Naive B cell (primary cell): ENCODE data around the gene AKAP10. TPM values are rescaled to one million over a fixed set of nuclear protein-coding genes. Genes with fewer than 3 reads are reported as not detected.
"Not testable (repeated sequence)": the region's sequence is repeated elsewhere in the genome, so short reads cannot be mapped to it uniquely, and the experiment has no call there.

Experiments used
- ATAC-seq, 2 donors: fragments of 150-1000 bp; cut with Tn5 transposase; 2 replicates each; pipeline ENCODE4 v1.10.0; 2021; ENCODE audit warnings: low read depth in 2 of 2, mild to moderate bottlenecking in 2 of 2, moderate library complexity in 2 of 2
- DNase-seq: peaks from one replicate; pipeline ENCODE4 v3.0.0; 2022
- H3K27ac Mint-ChIP-seq, 6 donors: one replicate each; pipeline ENCODE4 v1.8.0; 2020 to 2022; ENCODE audit warnings: mild to moderate bottlenecking in 6 of 6, mixed read lengths in 6 of 6, moderate library complexity in 5 of 6, inconsistent platforms in 2 of 6
- H3K27me3 Mint-ChIP-seq, 3 donors: one replicate each; pipeline ENCODE4 v1.8.0; 2021 to 2022; ENCODE audit warnings: mixed read lengths in 3 of 3, mild to moderate bottlenecking in 1 of 3
- H3K36me3 Mint-ChIP-seq, 2 donors: one replicate each; pipeline ENCODE4 v1.8.0; 2020 to 2022; ENCODE audit warnings: mixed read lengths in 2 of 2, inconsistent platforms in 1 of 2, mild to moderate bottlenecking in 1 of 2
- H3K4me1 Mint-ChIP-seq, 3 donors: one replicate each; pipeline ENCODE4 v1.8.0; 2020 to 2022; ENCODE audit warnings: mixed read lengths in 3 of 3, inconsistent platforms in 1 of 3, mild to moderate bottlenecking in 1 of 3, moderate library complexity in 1 of 3
- H3K4me3 Mint-ChIP-seq, 8 donors: one replicate each; pipeline ENCODE4 v1.8.0; 2020 to 2022; ENCODE audit warnings: mild to moderate bottlenecking in 8 of 8, mixed read lengths in 8 of 8, moderate library complexity in 8 of 8, inconsistent platforms in 2 of 8
- H3K9me3 Mint-ChIP-seq, 7 donors: one replicate each; pipeline ENCODE4 v1.8.0; 2020 to 2022; ENCODE audit warnings: mixed read lengths in 7 of 7, mild to moderate bottlenecking in 5 of 7, inconsistent platforms in 2 of 7, moderate library complexity in 1 of 7
- polyA plus RNA-seq, 6 donors: library from polyadenylated mRNA; unstranded; fragments of 300-500 nt; fragmentation: Illumina TruSeq; gene quantifications; one replicate each; pipeline ENCODE4 v1.2.3, GENCODE V29; 2021; ENCODE audit warnings: low read depth in 6 of 6

The AKAP10 gene, protein sequence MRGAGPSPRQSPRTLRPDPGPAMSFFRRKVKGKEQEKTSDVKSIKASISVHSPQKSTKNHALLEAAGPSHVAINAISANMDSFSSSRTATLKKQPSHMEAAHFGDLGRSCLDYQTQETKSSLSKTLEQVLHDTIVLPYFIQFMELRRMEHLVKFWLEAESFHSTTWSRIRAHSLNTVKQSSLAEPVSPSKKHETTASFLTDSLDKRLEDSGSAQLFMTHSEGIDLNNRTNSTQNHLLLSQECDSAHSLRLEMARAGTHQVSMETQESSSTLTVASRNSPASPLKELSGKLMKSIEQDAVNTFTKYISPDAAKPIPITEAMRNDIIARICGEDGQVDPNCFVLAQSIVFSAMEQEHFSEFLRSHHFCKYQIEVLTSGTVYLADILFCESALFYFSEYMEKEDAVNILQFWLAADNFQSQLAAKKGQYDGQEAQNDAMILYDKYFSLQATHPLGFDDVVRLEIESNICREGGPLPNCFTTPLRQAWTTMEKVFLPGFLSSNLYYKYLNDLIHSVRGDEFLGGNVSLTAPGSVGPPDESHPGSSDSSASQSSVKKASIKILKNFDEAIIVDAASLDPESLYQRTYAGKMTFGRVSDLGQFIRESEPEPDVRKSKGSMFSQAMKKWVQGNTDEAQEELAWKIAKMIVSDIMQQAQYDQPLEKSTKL
- 10 to 100 TPM; 17.5 to 46.4 (median 22.5) TPM for polyA plus RNA-seq

DNA sequence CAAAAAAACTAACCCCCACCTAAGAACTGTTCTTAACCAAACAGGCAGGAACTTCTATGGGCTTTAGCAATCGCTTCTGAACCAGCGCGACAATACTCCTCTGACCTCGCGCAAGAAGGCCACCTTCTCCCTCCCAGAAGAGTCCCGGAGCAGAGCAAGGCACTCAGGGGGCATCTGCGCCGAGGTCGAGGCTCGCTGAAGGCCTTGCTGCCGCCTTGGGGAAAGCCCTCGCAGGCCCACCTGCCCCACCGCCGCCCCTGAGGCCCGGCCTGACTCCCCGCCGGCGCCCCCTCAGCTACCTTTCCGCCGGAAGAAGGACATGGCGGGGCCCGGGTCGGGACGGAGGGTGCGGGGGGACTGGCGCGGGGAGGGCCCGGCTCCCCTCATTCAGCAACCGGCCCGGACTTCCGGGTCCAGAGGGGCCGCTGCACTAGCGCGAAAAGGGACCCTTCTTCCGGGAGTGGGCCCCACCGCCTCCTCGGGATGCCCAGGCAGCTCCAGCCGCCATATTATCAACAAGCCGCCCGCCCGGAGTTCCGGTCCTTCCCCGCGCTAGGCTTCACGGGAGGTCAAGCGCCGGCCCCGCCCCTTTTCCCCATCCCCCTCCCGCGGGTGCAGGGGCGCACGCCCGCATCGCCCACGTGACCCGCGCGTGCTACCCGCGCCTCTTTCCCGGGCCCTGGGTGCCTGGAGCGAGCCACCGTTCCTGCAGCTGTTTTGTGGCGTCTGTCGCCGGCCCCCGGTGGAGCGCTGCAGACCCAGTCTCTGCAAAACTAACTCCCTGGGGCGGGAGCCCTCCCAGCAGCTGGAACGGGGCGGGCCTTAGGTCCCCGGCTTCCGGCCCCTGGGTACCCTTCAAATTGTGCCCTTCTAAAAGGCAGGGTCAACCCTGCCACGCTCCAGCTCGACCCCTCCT, at the start of gene AKAP10:
TSS of gene AKAP10 (minus strand) at position 536 of the 916 bp plus-strand sequence. CDS start at position 387, 149 bp downstream.
- DNase-seq (peak; percentile 92), ATAC-seq (peak; percentile 81 to 83)
- Mint-ChIP-seq H3K9me3 (no peaks in the 10 kb centered on the region), H3K4me1 (peaks cover 28 to 47% (median 41%) of the 10 kb centered on the region in 3 donors), H3K36me3 (peaks cover 0 to 6% of the 10 kb centered on the region in 2 donors), H3K4me3 (peak within 1 kb of the TSS; percentile 94 to 100 (median 99)), H3K27me3 (no peaks in the 10 kb centered on the region), H3K27ac (peak within 1 kb of the TSS; percentile 97 to 100 (median 98))

DNA sequence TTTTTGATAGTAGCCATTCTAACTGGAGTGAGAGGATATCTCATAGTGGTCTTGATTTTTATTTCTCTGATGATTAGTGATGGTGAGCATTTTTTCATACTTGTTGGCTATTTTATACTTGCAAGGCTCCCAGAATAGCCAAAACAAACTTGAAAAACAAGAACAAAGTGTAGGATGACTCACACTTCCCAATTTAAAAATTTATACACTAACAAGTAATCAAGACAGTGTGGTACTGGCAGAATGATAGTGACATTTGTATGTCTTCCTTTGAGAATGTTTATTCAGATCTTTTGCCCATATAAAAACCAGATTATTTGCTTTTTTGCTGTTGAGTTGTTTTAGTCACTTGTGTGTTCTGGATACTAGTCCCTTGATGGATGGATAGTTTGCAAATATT, 49.3 kb upstream of the AKAP10 start:
- peaks cover 12 to 24% (median 24%) of the 10 kb centered on the region in 3 donors for H3K27me3 Mint-ChIP-seq
- peaks cover 0 to 6% (median 0%) of the 10 kb centered on the region in 3 donors for H3K4me1 Mint-ChIP-seq
- ATAC-seq (no peak), DNase-seq (no peak)
- H3K36me3 Mint-ChIP-seq: no peaks in the 10 kb centered on the region
- H3K27ac Mint-ChIP-seq: no peak overlapping the region
- H3K4me3 Mint-ChIP-seq: no peak overlapping the region
- peaks cover 0 to 9% (median 3%) of the 10 kb centered on the region in 7 donors for H3K9me3 Mint-ChIP-seq

DNA sequence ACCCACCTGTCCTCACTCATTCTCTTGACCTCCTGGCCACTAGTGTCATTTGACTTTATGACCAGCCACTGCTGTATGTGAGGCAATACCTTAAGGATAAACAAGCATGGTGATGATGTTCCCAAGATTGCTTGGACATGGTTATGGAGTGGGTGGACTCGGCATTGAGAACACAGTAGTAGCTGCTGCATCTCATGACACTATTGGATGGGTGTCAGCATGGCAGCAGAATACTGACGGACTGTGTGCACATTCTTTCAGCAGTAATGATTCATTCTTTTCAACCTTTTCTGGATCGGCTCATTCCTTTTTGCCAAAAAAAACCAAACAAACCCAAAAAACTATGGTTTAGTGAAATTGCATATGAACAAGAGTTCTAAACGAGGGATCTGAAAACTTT, 45.1 kb upstream of the AKAP10 start:
- Mint-ChIP-seq H3K27ac (no peak overlapping the region), H3K27me3 (peaks cover 21 to 37% (median 28%) of the 10 kb centered on the region in 3 donors), H3K36me3 (peaks cover 0 to 5% of the 10 kb centered on the region in 2 donors), H3K9me3 (peaks cover 0 to 4% (median 0%) of the 10 kb centered on the region in 7 donors), H3K4me3 (no peak overlapping the region), H3K4me1 (no peaks in the 10 kb centered on the region)
- ATAC-seq (no peak), DNase-seq (no peak)

DNA sequence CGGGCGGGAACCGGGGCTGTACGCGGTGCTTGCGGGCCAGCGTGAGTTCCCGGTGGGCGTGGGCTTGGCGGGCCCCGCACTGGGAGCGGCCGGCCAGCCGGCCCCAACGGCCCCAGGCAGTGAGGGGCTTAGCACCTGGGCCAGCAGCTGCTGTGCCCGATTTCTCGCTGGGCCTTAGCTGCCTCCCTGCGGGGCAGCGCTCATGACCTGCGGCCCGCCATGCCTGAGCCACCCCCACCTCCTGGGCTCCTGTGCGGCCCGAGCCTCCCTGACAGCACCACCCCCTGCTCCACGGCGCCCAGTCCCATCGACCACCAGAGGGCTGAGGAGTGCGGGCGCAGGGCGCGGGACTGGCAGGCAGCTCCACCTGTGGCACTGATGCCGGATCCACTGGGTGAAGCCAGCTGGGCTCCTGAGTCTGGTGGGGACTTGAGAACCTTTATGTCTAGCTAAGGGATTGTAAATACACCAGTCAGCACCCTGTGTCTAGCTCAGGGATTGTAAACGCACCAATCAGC, 38.9 kb upstream of the AKAP10 start:
- H3K36me3 Mint-ChIP-seq: peaks cover 0 to 10% of the 10 kb centered on the region in 2 donors
- H3K27ac Mint-ChIP-seq, H3K4me1 Mint-ChIP-seq, H3K9me3 Mint-ChIP-seq, ATAC-seq, H3K4me3 Mint-ChIP-seq, DNase-seq: not testable (repeated sequence)
- peaks cover 45 to 56% (median 49%) of the 10 kb centered on the region in 3 donors for H3K27me3 Mint-ChIP-seq

DNA sequence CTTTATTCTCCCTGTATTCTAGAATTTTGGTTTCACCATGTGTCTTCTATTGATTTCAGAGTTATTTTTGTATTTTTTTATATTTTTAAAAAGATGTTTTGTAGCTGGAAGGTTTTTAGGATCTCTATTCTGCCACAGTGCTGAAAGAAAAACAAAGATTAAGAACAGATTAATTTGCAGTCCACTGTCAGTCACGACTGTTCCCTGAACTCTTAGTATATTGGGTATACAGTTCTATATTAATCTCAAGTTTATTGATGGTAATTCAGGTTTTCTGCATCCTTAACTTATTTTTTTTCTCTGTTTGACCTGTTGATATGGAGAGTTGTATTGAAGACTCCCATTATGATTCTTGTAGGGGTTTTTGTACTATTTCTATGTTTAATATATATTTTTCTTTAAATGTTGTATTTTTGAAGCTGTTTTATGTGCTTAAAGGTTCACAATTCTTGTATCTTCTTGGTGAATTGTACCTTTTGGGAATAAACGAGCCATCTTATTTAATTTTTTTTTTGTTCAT, 34.4 kb upstream of the AKAP10 start:
- Mint-ChIP-seq H3K27ac (no peak overlapping the region), H3K4me3 (peak overlapping the region in 1 of 8 donors; percentile 50), H3K9me3 (peaks cover 0 to 2% (median 0%) of the 10 kb centered on the region in 7 donors), H3K36me3 (no peaks in the 10 kb centered on the region), H3K4me1 (peaks cover 7 to 10% (median 8%) of the 10 kb centered on the region in 3 donors), H3K27me3 (peaks cover 53 to 65% (median 60%) of the 10 kb centered on the region in 3 donors)
- ATAC-seq: no peak
- no peak for DNase-seq

DNA sequence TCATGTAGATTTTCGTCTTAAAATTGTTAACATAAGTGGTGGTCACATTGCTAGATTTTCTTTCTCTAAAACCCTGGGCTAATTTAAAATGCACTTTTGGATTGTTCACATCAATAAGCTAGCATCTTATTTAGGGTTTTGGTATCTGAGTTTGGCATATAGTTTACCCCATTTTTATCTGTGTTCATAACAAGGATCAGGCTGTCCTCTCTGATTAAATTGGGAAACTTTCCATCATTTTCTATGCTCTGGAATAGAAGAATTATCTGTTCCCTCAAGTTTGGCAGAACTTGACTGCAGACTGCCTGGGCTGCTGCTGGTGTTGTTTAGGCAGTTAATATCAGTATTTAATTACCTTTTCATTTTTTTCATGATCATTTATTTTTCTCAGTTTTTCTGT, 33.3 kb upstream of the AKAP10 start:
- Mint-ChIP-seq H3K9me3 (peaks cover 0 to 2% (median 0%) of the 10 kb centered on the region in 7 donors), H3K4me1 (peaks cover 7 to 10% (median 8%) of the 10 kb centered on the region in 3 donors), H3K4me3 (peak overlapping the region in 5 of 8 donors; percentile 40 to 95 (median 78)), H3K36me3 (no peaks in the 10 kb centered on the region), H3K27me3 (peaks cover 56 to 73% (median 70%) of the 10 kb centered on the region in 3 donors), H3K27ac (no peak overlapping the region)
- ATAC-seq (no peak), DNase-seq (no peak)

DNA sequence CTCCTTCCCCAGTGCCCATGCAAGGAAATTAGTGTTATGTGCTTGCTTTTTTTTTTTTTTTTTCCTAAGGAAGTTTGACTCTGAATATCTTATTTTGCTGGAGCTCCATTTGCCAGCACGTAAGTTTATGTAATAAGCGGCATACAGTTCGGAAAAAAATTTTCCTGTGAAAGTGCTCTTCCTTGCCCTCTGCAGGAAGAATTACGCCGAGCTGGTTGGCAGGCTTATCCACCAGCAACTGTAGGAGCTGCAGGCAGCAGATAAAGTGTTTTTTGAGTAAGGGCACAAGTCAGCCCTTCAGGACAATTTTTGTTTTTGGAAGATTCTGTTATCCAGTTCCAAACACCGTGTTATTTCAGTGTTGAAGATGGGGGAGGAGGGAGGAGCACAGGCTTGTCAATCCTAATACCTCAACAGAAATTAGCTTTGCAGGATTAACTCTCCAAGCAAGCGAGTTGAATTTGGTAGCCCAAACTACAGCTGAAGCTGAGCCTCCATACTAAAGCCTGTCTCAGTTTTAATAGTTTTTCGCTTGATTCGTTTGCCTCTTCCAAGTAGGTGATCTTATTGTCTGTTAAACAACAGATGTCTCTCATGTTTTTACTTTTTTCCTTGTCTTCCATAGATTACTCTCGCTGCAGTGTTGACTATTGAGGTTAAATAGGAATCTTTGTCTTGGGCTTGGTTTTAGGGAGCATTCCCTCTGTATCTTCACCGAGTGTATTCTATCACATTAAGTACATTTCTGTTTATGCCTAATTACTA, 32.7 kb upstream of the AKAP10 start:
- peaks cover 59 to 74% (median 73%) of the 10 kb centered on the region in 3 donors for H3K27me3 Mint-ChIP-seq
- DNase-seq (no peak), ATAC-seq (no peak)
- peak overlapping the region in 2 of 6 donors; percentile 11 to 55 for H3K27ac Mint-ChIP-seq
- H3K4me3 Mint-ChIP-seq: peak overlapping the region; percentile 40 to 95 (median 80)
- no peaks in the 10 kb centered on the region for H3K36me3 Mint-ChIP-seq
- peaks cover 7 to 10% (median 8%) of the 10 kb centered on the region in 3 donors for H3K4me1 Mint-ChIP-seq
- peaks cover 0 to 2% (median 0%) of the 10 kb centered on the region in 7 donors for H3K9me3 Mint-ChIP-seq

DNA sequence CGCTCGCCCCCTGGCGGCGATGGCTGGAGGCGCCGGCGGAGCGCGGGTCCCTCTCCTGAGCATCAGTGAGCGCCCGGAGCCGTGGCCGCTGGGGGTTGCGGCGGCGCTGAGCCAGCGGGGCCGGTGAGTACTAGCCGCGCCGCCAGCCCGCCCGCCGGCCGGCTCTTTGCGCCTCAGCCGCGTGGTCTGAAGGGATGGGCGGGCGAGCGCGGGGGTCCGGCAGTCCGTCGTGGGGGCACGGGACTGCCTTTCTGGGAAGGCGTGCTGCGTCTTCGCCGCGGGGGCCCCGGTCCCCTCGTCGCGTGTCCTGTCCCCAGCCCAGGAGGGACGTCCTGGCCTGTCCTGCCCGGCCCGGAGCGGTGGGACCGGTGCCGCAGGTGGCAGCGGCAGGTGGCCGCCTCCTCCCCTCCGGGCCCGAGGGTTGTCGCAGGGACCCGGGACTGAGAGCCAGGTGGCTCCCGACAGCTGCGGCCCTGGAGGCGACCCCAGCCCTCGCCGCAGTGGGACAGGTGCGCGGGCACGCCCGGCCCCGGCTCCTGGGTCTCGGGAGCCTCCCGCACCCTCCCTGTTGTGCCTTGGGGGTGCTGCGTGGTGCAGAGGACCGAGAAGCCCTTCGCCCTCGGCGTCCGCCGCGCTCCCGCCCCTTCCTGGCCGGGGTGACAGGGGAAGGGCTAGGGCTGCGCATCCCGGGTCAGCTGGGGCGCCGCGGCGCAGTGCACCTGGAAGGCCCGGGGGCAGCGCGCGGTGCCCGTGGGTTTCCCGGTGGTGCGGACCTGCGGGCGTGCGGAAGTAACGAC, 31.9 kb upstream of the AKAP10 start, which contains the start of gene SPECC1:
TSS of gene SPECC1 (plus strand) at position 58 of the 797 bp plus-strand sequence. CDS start 87,293 bp downstream, outside the sequence.
- Mint-ChIP-seq H3K27me3 (peaks cover 59 to 77% (median 74%) of the 10 kb centered on the region in 3 donors), H3K9me3 (peaks cover 0 to 2% (median 0%) of the 10 kb centered on the region in 7 donors), H3K4me1 (peaks cover 7 to 10% (median 8%) of the 10 kb centered on the region in 3 donors), H3K4me3 (peak within 1 kb of the TSS; percentile 78 to 96 (median 92)), H3K27ac (peak within 1 kb of the TSS in 3 of 6 donors; percentile 11 to 55 (median 30)), H3K36me3 (no peaks in the 10 kb centered on the region)
- DNase-seq (peak; percentile 88), ATAC-seq (peak; percentile 97 to 98)

DNA sequence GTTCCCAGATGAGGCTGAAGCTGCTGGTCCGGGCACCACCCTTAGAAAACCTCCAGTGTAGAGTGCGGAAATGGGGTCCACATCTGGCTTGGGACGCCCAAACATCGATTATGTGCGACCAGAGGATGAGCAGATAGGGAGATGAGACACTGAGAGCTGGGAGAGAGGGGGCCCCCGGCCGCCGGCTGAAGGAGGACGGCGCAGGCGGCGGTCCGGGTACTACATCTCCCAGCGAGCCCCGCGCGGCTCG, 31.3 kb upstream of the AKAP10 start:
- H3K9me3 Mint-ChIP-seq: peaks cover 0 to 2% (median 0%) of the 10 kb centered on the region in 7 donors

DNA sequence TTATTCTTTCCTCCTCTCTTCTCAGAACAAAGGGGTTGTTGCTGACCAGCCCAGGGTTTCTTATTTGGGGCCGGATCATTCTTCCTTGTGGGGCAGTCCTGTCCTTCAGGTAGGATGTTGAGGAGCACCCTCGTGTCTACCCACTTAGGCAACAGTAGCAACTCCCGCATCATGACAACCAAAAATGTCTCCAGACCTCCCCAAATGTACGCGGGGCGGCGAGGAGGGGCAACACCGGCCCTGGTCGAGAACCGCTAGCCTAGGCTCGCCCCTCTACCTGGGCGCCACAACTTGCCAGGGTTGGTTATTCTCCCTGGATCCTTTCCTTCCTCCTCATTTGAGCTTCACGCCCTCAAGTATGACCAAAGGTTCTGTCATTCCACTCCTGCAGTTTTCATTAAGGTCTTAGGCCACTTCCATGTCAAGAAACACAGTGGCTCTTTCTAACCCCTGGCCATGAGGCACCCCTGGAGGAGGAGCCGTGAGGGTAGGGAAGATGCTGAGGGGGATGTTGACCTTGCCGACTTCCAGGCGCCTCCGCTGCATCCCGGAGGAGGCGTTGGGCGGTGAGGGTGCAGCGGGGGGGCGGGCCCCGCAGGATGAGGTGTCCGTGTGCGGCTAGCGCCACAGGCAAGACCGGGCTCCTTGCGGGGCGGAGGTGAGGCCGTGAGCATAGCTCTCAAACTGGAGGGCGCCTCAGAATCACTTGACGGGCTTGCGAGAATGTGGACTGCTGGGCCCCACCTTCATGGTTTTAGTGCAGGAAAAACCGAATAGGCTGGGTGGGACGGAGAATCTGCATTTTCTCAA, 30.8 kb upstream of the AKAP10 start:
- H3K4me3 Mint-ChIP-seq: peak overlapping the region; percentile 78 to 96 (median 92)
- peaks cover 7 to 10% (median 8%) of the 10 kb centered on the region in 3 donors for H3K4me1 Mint-ChIP-seq
- peak overlapping the region in 2 of 6 donors; percentile 23 to 30 for H3K27ac Mint-ChIP-seq
- H3K9me3 Mint-ChIP-seq: peaks cover 0 to 1% (median 0%) of the 10 kb centered on the region in 7 donors
- H3K27me3 Mint-ChIP-seq: peaks cover 51 to 74% (median 65%) of the 10 kb centered on the region in 3 donors
- no peak for DNase-seq
- H3K36me3 Mint-ChIP-seq: no peaks in the 10 kb centered on the region
- peak; percentile 13 to 14 for ATAC-seq

More for the DNA sequence above, 31.3 kb upstream of the AKAP10 start:
- Mint-ChIP-seq H3K4me1 (peaks cover 7 to 10% (median 8%) of the 10 kb centered on the region in 3 donors), H3K27me3 (peaks cover 54 to 74% (median 70%) of the 10 kb centered on the region in 3 donors), H3K36me3 (no peaks in the 10 kb centered on the region), H3K4me3 (peak overlapping the region; percentile 78 to 96 (median 92)), H3K27ac (peak overlapping the region in 1 of 6 donors; percentile 30)
- ATAC-seq (no peak), DNase-seq (no peak)
